Lung (tissue), 12 donors: ENCODE measurements around the gene PRKG1. TPM values are rescaled to one million over a fixed set of nuclear protein-coding genes. Genes with fewer than 3 reads are reported as not detected.

Experiments used
- ATAC-seq: fragments of 200-7000 bp; cut with Tn5 transposase; one replicate; pipeline ENCODE4 v1.9.1; 2020; ENCODE audit warnings: moderate number of reproducible peaks; ENCODE audit not compliant: insufficient read depth, low FRiP score
- DNase-seq, 3 donors: peaks; one replicate each; pipeline ENCODE4 v3.0.0-alpha.2; 2013 to 2017
- H3K27ac ChIP-seq, 2 donors: one replicate each; pipeline ENCODE4 v1.5.1; 2013; ENCODE audit warnings: mild to moderate bottlenecking in 2 of 2, moderate library complexity in 2 of 2, control low read depth in 1 of 2, inconsistent platforms in 1 of 2, low read depth in 1 of 2, low read length in 1 of 2
- H3K27me3 ChIP-seq, 3 donors: one replicate each; pipeline ENCODE4 v1.5.1; 2013; ENCODE audit warnings: low read length in 2 of 3; ENCODE audit not compliant: control insufficient read depth in 3 of 3, insufficient read depth in 3 of 3
- H3K36me3 ChIP-seq, 4 donors: one replicate each; pipeline ENCODE4 v1.5.1; 2013; ENCODE audit warnings: low read length in 4 of 4, mild to moderate bottlenecking in 1 of 4, moderate library complexity in 1 of 4; ENCODE audit not compliant: control insufficient read depth in 4 of 4, insufficient read depth in 4 of 4
- H3K4me1 ChIP-seq, 5 donors: one replicate each; pipeline ENCODE4 v1.5.1; 2013; ENCODE audit warnings: low read length in 5 of 5, mild to moderate bottlenecking in 2 of 5, moderate library complexity in 1 of 5; ENCODE audit not compliant: control insufficient read depth in 5 of 5, insufficient read depth in 5 of 5
- H3K4me3 ChIP-seq: one replicate; pipeline ENCODE4 v1.5.1; 2013; ENCODE audit warnings: mild to moderate bottlenecking, control low read depth, moderate library complexity
- H3K9ac ChIP-seq, 2 donors: one replicate each; pipeline ENCODE4 v1.5.1; 2013; ENCODE audit warnings: low read length in 2 of 2, control low read depth in 1 of 2; ENCODE audit not compliant: insufficient read depth in 1 of 2
- H3K9me3 ChIP-seq, 4 donors: one replicate each; pipeline ENCODE4 v1.5.1; 2013; ENCODE audit warnings: low read length in 3 of 4, mild to moderate bottlenecking in 1 of 4, moderate library complexity in 1 of 4; ENCODE audit not compliant: control insufficient read depth in 4 of 4, insufficient read depth in 3 of 4
- WGBS, 2 donors: extraction: QIAGEN DNeasy Blood & Tissue Kit; methylation state at CpG; one replicate each; pipeline ENCODE4 v1.1.7; 2013; 5-methylcytosine and 5-hydroxymethylcytosine counted together
- polyA plus RNA-seq, 2 donors: library from polyadenylated mRNA; stranded (reverse); fragments of 200-250 nt; gene quantifications; one replicate each; pipeline ENCODE4 v1.2.1, GENCODE V29; 2013
- total RNA-seq, 2 donors: library from RNA; depleted of rRNA in 1 of 2; stranded (reverse); fragments of >200 nt in 1 of 2; gene quantifications; one replicate each; pipeline ENCODE4 v1.2.1, GENCODE V29; 2014 to 2021
- TF ChIP-seq, protein P1 (sequence below): IDR thresholded peaks from 2 replicates; pipeline ENCODE4 v1.5.1; 2012; ENCODE audit warnings: mild to moderate bottlenecking; ENCODE audit errors: control extremely low read depth, extremely low read depth
- donor health status: control.
- donor health status: control.
- donor health status: Bipolar disorder and iron deficiency.
- donor health status: healthy.
- donor health status: DM: yes; HTN: yes; CAD: no.

The PRKG1 gene
- total and polyA plus RNA-seq, 4 donors: 2.1 to 50.8 (median 15.1) TPM

DNA sequence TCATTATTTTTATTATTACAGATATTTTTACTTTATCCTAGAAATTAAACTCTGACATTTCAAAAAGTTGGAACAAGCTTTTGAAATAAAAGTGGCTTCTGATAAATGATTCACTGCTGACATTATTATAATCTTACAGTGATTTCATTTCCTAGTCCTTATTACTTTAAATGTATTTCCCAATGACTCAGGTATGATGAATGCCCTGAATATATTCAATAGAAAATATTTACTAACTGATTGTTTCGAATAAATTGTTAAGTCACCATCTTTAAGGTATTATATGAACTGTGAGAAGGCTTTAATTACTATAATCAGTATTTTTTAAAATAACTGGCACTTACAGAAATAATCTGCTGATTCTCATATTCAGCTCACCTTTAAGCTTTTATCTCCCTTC lies 1261.4 kb downstream of the PRKG1 start:
- Histone ChIP-seq H3K9ac (no peak overlapping the region), H3K4me1 (no peaks in the 10 kb centered on the region), H3K27me3 (no peaks in the 10 kb centered on the region), H3K9me3 (no peaks in the 10 kb centered on the region), H3K36me3 (no peaks in the 10 kb centered on the region), H3K4me3 (no peak overlapping the region), H3K27ac (no peak overlapping the region)
- DNase-seq (no peak), ATAC-seq (no peak)
- WGBS, 2 donors: 65 to 82% methylated on average over 1 of the region's 1 CpG
- TF ChIP-seq, protein P1, sequence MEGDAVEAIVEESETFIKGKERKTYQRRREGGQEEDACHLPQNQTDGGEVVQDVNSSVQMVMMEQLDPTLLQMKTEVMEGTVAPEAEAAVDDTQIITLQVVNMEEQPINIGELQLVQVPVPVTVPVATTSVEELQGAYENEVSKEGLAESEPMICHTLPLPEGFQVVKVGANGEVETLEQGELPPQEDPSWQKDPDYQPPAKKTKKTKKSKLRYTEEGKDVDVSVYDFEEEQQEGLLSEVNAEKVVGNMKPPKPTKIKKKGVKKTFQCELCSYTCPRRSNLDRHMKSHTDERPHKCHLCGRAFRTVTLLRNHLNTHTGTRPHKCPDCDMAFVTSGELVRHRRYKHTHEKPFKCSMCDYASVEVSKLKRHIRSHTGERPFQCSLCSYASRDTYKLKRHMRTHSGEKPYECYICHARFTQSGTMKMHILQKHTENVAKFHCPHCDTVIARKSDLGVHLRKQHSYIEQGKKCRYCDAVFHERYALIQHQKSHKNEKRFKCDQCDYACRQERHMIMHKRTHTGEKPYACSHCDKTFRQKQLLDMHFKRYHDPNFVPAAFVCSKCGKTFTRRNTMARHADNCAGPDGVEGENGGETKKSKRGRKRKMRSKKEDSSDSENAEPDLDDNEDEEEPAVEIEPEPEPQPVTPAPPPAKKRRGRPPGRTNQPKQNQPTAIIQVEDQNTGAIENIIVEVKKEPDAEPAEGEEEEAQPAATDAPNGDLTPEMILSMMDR: no peak

DNA sequence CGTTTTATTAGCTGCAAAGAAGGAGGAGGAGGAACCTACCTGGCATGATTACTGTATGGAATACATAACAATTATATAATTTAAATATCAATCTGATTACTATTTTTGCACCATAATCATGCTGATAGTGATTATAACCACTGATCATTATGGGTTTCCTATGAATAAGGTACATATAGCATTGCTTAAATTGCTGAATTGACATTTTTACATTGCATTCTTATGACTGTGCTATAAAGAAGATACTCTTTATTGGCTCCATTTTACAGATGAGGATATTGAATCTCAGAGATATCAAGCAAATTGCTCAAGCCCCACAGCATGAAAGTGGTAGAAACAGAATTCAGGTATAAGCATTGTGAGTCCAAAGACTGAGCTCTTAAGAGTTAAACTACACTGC lies 1262.9 kb downstream of the PRKG1 start:
- H3K9me3 ChIP-seq: no peaks in the 10 kb centered on the region
- WGBS, 2 donors: 79 to 93% methylated on average over 1 of the region's 1 CpG
- TF ChIP-seq, protein P1: no peak
- no peak overlapping the region for H3K4me3 ChIP-seq
- H3K27ac ChIP-seq: no peak overlapping the region
- no peaks in the 10 kb centered on the region for H3K4me1 ChIP-seq
- H3K27me3 ChIP-seq: no peaks in the 10 kb centered on the region
- ATAC-seq (no peak), DNase-seq (no peak)
- H3K36me3 ChIP-seq: no peaks in the 10 kb centered on the region
- no peak overlapping the region for H3K9ac ChIP-seq

DNA sequence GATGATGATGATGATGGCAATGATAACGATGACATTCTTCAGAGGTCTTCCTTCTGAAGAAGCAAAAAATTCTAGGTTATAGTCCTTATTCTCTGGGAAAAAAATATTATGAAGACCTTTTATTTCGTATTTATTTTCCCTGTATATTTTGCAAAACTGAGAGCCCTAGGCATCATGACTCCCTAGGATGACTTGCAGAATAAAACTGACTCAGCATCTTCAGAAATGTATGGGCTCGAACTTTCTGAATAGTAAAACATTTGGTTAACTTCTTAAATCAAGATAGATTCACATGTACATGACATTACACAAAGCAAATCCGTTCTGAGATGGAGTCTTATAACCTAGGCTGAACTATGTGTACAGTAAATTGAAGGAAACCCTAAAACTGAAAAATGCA lies 1269.2 kb downstream of the PRKG1 start:
- no peak for ATAC-seq
- TF ChIP-seq, protein P1: no peak

More for the DNA sequence above, 1269.2 kb downstream of the PRKG1 start:
- Histone ChIP-seq H3K4me3 (no peak overlapping the region), H3K9ac (no peak overlapping the region), H3K27ac (no peak overlapping the region), H3K36me3 (no peaks in the 10 kb centered on the region), H3K9me3 (peaks cover 0 to 3% (median 0%) of the 10 kb centered on the region in 4 donors), H3K4me1 (no peaks in the 10 kb centered on the region), H3K27me3 (no peaks in the 10 kb centered on the region)
- 63 to 68% methylated on average over 4 of the region's 4 CpGs for WGBS, 2 donors
- no peak for DNase-seq
